Left lung (tissue), 10 donors: ENCODE results near the gene UBE2I. TPM values are rescaled to one million over a fixed set of nuclear protein-coding genes. Genes with fewer than 3 reads are reported as not detected.

ENCODE experiments used
- ATAC-seq: fragments of 200-7000 bp; cut with Tn5 transposase; one replicate; pipeline ENCODE4 v1.9.1; 2020; ENCODE audit warnings: moderate library complexity
- DNase-seq, 4 donors: peaks; one replicate each; pipeline ENCODE4 v3.0.0-alpha.2; 2013 to 2020
- H3K27ac ChIP-seq, 2 donors: fragments of 200-600 bp; sonication (generic) in 1 of 2; one replicate each; pipeline versions ENCODE4 v1.5.0 to v1.8.0; 2020 to 2021
- H3K27me3 ChIP-seq, 2 donors: fragments of 200-600 bp; sonication (generic) in 1 of 2; one replicate each; pipeline versions ENCODE4 v1.5.0 to v1.8.0; 2020 to 2021
- H3K36me3 ChIP-seq, 2 donors: fragments of 200-600 bp; sonication (generic) in 1 of 2; one replicate each; pipeline versions ENCODE4 v1.5.0 to v1.8.0; 2020 to 2021
- H3K4me1 ChIP-seq, 2 donors: fragments of 200-600 bp; one replicate each; pipeline ENCODE4 v1.8.0; 2021
- H3K4me3 ChIP-seq, 2 donors: fragments of 200-600 bp; sonication (generic) in 1 of 2; one replicate each; pipeline versions ENCODE4 v1.5.0 to v1.8.0; 2020 to 2021; ENCODE audit warnings: mild to moderate bottlenecking in 1 of 2
- H3K9me3 ChIP-seq, 2 donors: fragments of 200-600 bp; sonication (generic) in 1 of 2; one replicate each; pipeline versions ENCODE4 v1.5.0 to v1.8.0; 2020 to 2021
- CTCF ChIP-seq, 2 donors: fragments of 200-600 bp; sonication (generic) in 1 of 2; IDR thresholded peaks; one replicate each; pipeline versions ENCODE4 v1.5.0 to v1.8.0; 2021; ENCODE audit warnings: antibody characterized with exemption in 2 of 2
- intact Hi-C, 2 donors: fragments of 100-400 bp; cut with DNase I; formaldehyde crosslinking; loops; one replicate each; pipeline versions ENCODE4 v1.11.2 to v1.14.2; 2022
- polyA plus RNA-seq, 6 donors: library from polyadenylated mRNA; unstranded; fragments of 120-200 nt; gene quantifications; one replicate each; pipeline ENCODE4 v1.2.1, GENCODE V29; 2013; ENCODE audit not compliant: insufficient read length in 6 of 6
- total RNA-seq, 2 donors: library from RNA; stranded (reverse); fragmentation: NEBNext Ultra II Directional; extraction: Animal tissue kit (Norgen Biotek cat#: 25700); gene quantifications; one replicate each; pipeline ENCODE4 v1.2.1, GENCODE V29; 2021
- donor health status: DM: no; HTN: yes; CAD: no.
- donor health status: DM: no; HTN: no; CAD: no.

UBE2I gene
- total and polyA plus RNA-seq, 8 donors, result 89.0 to 188 (median 142) TPM

- Histone ChIP-seq H3K4me1 (no peaks in the 10 kb centered on the region), H3K9me3 (no peaks in the 10 kb centered on the region), H3K36me3 (no peaks in the 10 kb centered on the region), H3K4me3 (no peak overlapping the region), H3K27ac (no peak overlapping the region), H3K27me3 (peaks cover 7 to 90% of the 10 kb centered on the region in 2 donors)
- intact Hi-C loops, result no loop called here
- ATAC-seq (no peak), DNase-seq (no peak)
- TF ChIP-seq CTCF (IDR thresholded peaks at IDR 0.05), result no peak
Observed at GRCh38 chr16:1277151-1277598, 32.3 kb upstream of the UBE2I start.

GRCh38 chr16:1277617-1278282, 31.7 kb upstream of the UBE2I start:
- H3K9me3 ChIP-seq, result no peaks in the 10 kb centered on the region
- H3K27me3 ChIP-seq, result peaks cover 7 to 91% of the 10 kb centered on the region in 2 donors

GRCh38 chr16:1278477-1278876, 31.0 kb upstream of the UBE2I start:
- no peaks in the 10 kb centered on the region for H3K36me3 ChIP-seq
- no peak overlapping the region for H3K27ac ChIP-seq
- intact Hi-C loops, result no loop called here
- peaks cover 7 to 92% of the 10 kb centered on the region in 2 donors for H3K27me3 ChIP-seq
- ATAC-seq, result no peak
- no peak for TF ChIP-seq CTCF (IDR thresholded peaks at IDR 0.05)
- no peak for DNase-seq
- H3K4me1 ChIP-seq, result no peaks in the 10 kb centered on the region
- no peak overlapping the region for H3K4me3 ChIP-seq
- H3K9me3 ChIP-seq, result no peaks in the 10 kb centered on the region

More at GRCh38 chr16:1277617-1278282, 31.7 kb upstream of the UBE2I start:
- no peak overlapping the region for H3K4me3 ChIP-seq
- H3K27ac ChIP-seq, result no peak overlapping the region
- no peak for TF ChIP-seq CTCF (IDR thresholded peaks at IDR 0.05)
- ATAC-seq (no peak), DNase-seq (no peak)
- no peaks in the 10 kb centered on the region for H3K4me1 ChIP-seq
- intact Hi-C loops, result no loop called here
- no peaks in the 10 kb centered on the region for H3K36me3 ChIP-seq

GRCh38 chr16:1279081-1279944, 30.1 kb upstream of the UBE2I start:
- no peaks in the 10 kb centered on the region for H3K4me1 ChIP-seq
- ATAC-seq, result no peak
- intact Hi-C loops, result no loop called here
- no peaks in the 10 kb centered on the region for H3K9me3 ChIP-seq
- no peak for TF ChIP-seq CTCF (IDR thresholded peaks at IDR 0.05)
- peaks cover 7 to 92% of the 10 kb centered on the region in 2 donors for H3K27me3 ChIP-seq
- no peak for DNase-seq
- H3K4me3 ChIP-seq, result no peak overlapping the region
- H3K27ac ChIP-seq, result no peak overlapping the region
- no peaks in the 10 kb centered on the region for H3K36me3 ChIP-seq

GRCh38 chr16:1279945-1280589, 29.4 kb upstream of the UBE2I start:
- ATAC-seq, result no peak
- no peak for DNase-seq
- no peak for TF ChIP-seq CTCF (IDR thresholded peaks at IDR 0.05)
- no peak overlapping the region for H3K4me3 ChIP-seq
- intact Hi-C loops, result no loop called here
- H3K4me1 ChIP-seq, result no peaks in the 10 kb centered on the region
- H3K36me3 ChIP-seq, result no peaks in the 10 kb centered on the region
- H3K27ac ChIP-seq, result no peak overlapping the region
- no peaks in the 10 kb centered on the region for H3K9me3 ChIP-seq
- peaks cover 7 to 93% of the 10 kb centered on the region in 2 donors for H3K27me3 ChIP-seq
